Measurements from ENCODE around the gene PLEKHG1. TPM values are rescaled to one million over a fixed set of nuclear protein-coding genes. Genes with fewer than 3 reads are reported as not detected.

The PLEKHG1 gene
- polyA plus RNA-seq, 3 donors, result 28.6 to 36.6 (median 35.3) TPM

GRCh38 chr6:150617496-150618460 is 18.1 kb downstream of the PLEKHG1 start:
- no peak for DNase-seq

- no peak for DNase-seq
These were observed 19.6 kb downstream of the PLEKHG1 start for GRCh38 chr6:150619275-150619674.

DNA sequence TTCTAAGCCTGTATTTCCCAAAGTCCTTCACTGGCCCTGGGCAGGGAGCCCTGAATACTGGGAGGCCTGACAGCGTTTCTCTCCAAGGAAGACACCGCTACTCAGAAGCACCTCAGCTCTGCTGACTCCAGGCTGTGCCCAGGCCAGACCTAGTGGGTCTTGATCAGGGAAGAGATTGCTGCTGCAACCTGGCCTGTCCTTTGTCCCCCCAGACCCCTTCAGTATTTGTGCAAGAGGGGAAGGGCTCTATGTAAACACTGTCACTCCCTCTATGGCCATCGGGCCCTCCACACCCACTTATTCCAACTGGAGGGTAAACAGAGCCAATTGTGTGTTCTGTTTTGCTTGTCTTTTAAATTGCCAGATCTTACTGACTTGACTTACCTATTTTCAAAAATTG is 20.6 kb downstream of the PLEKHG1 start:
- no peak for DNase-seq

- DNase-seq, result no peak
These were observed 21.1 kb downstream of the PLEKHG1 start for GRCh38 chr6:150620763-150621162.

GRCh38 chr6:150622476-150622875 is 22.8 kb downstream of the PLEKHG1 start:
- DNase-seq, result no peak

DNA sequence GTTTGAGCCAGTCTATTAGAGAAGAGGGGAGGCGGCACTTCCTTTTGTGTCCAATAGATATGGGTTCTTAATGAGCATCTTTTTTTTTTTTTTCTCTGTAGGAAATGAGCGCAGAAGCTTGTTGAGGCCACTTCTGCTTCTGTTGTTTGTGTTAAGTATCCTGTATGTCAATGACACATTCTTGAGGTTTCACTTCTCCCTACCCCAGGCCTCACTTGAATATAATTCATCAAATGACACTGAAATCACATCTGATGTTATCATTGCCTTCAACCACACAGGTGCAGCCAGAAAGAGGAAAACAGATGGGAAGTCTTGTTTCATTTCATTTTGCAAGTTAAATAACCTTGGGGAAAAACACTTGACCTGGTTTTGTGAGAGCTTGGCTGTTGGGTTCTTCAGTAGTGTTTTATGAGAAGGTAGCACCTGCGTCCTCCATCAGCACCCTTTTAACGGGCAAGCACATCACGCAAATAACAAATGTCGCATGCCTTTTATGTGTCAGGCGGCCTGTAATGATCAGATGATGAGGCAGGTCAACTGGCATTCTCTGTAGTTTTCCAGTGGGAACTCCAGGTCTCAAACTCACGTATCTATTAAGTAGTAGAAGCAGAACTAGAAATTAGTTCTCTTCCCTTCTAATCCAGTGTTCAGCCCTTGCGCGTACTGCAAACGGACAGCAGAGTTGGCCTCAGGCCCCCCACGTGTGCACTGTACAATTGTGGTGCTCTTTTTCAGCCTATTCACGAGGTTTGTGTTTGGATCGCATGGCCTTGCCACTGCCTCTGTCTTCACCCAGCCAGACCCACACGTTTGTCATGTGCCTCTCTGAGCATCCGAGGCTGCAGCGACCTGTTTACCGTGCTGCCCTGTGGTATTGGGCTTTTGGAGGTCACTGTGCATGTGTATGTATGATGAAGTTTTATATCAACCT is 23.5 kb downstream of the PLEKHG1 start:
- DNase-seq, result no peak

DNA sequence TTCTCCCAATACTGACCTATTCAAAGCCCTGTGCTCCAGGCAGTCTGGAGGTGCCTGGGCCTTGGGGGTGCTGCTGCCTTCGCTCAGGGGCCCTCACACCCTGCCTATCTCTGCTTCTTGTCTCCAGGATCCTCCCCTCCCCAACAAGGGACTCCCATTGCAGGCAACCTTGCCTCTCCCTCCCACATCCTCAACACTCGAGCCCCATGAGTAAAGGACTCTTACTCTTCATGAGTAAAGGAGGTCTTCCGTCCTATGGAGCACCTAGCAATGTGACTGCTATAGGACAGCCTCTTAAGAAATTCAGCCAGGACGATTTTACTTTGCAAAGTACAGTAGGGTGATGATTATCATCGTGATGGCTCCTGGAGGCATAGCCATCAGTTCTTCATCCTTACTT is 24.5 kb downstream of the PLEKHG1 start:
- no peak for DNase-seq

DNA sequence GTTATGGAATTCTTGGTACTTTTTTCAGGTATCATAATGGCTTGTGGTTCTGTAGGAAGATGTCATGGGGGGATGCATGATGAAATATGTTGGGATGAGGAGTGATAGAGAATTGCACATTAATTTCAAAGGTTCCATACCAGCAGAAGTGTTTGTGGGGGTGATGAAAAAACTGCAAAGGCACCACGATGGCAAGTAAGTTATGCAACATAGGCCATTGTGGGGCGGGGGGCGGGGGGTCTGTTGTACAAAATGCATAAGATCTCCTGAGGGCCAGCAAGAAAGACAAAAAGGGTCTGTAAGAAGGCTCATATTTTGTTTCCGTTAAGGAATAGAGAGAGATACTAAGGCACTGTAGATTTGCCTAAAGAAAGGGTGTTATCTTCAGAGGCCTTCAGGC is 26.2 kb downstream of the PLEKHG1 start:
- no peak for DNase-seq

GRCh38 chr6:150627154-150627553 is 27.5 kb downstream of the PLEKHG1 start:
- DNase-seq, result no peak

DNA sequence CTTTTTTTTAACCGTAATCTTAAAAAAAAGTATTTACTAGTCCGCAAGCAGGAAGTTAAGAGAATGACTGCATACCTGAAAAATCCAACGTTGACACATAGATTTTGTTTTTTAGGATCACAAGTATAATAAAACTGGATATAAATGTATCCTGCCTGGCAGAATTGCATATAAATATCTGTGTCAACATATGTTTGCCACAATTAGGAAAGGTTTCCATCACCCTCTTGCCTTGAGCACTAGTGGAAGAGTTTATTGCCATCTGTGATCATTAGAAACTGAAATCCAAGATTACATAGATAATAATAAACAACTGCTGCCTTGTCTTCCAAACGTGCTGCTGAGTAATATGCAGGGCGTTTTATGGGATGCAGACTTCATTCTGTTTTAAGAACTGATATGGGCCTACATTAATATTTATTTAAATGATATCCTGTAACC is 27.9 kb downstream of the PLEKHG1 start:
- no peak for DNase-seq

DNA sequence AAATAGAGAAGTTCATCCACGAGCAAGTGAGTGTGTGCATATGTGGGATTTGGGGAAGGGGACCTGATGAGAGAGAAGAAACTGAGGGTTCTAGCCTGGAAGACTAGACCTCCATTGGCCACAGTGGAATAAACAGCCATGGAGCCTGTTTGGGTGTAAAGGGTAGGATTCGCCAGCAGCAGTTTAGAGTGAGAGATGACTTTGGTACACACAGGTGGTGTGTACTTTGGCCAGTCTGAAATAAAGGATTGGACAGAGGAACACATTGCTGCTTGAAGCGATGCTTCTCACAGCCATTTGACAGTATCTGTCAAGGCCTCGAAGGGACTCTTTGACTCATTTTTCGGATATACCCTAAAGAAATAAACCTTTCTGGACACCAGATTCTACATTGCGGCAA is 29.2 kb downstream of the PLEKHG1 start:
- no peak for DNase-seq

DNA sequence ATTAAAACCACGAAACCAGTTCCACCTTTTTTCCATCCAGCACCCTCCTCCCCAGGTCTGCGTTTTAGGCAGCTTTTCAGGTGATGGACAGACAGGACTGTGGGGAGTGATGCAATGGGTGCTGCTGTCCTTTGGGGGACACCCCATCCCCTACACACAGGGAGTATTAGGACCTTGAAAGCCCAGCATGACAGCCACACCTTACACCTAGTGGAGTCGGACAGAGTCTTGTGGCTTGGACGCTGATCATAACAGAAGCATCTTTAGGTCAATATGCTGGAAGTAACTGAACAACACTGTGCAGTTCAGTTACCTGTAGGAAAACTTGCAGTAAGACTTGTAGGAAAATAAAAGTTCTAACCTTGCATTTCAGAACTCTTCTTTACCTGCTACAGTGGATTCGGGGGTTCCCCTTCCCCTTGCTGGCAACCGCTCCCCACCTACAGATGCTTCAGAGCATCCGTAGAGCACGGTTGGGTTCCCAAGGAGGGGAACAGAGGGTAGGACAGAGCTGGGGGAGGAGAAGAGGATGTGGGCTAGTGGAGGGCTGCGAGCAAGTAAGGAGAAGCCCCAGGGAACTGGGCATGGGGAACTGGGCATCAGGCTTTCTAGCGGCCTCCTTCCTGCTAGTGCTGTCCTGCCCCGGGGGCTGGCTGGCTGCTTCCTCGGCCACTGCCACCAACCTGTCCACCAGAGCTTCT is 31.7 kb downstream of the PLEKHG1 start:
- no peak for DNase-seq

- no peak for DNase-seq
These were observed 32.4 kb downstream of the PLEKHG1 start for GRCh38 chr6:150631984-150632642.

- no peak for DNase-seq
These were observed 33.2 kb downstream of the PLEKHG1 start for GRCh38 chr6:150632785-150633485.

- no peak for DNase-seq
These were observed 33.8 kb downstream of the PLEKHG1 start for GRCh38 chr6:150633486-150633834.

GRCh38 chr6:150634176-150634963 is 34.7 kb downstream of the PLEKHG1 start:
- no peak for DNase-seq

- no peak for DNase-seq
These were observed 35.2 kb downstream of the PLEKHG1 start for GRCh38 chr6:150634964-150635292.

DNA sequence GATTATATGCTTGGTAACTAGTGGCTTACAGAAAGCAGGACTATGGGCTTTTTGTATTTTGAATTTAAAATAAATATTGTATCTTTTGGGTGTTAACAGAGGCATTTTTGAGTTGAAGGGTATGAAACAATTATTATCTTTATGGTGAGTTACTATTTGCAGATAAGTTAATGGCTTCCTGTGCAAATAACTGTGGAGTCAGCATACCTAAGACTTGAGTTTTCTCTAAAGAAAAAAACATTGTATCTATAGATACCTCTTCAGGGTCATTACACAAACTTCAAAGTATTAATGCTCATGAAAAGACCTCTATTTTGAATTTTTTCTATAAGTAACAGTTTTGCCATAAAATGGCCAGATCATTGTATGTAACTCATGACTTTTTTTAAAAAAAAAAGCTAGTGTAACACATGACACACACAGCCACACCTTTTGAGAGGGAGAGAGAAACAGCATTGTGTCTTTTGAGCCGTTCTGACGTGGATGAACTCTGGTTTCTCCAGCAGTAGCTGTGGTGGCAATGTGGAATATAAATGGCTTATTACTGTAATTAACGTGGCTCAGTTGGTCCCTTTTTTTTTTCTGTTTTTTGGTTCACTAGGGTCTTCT is 36.3 kb downstream of the PLEKHG1 start:
- no peak for DNase-seq

DNA sequence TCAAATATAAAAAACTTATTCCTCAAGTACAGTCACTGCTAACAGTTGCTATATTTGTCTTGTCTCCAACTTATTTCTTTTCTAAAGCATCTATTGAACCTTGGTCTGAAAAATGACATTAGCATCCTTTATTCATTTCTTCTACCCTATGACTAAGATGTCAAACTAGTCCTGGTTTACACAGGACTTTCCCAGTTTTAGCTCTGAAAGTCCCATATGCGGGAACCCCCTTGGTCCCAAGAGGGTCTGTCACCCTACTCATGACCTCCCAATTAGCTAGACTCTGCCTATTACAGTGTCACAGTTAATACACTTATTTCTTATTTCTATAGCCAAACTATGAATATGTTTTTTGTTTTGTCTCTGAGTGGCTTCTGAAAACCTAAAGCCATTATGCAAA is 37.1 kb downstream of the PLEKHG1 start:
- DNase-seq, result no peak

- DNase-seq, result no peak
These were observed 37.6 kb downstream of the PLEKHG1 start for GRCh38 chr6:150637266-150637665.
